GM19193 (cell line): ENCODE data around the gene CRIP3.

Source experiments
- POLR2A ChIP-seq: IDR thresholded peaks from 4 replicates; pipeline ENCODE4 v1.6.1; 2011; ENCODE audit not compliant: insufficient read depth, insufficient read length; ENCODE audit errors: extremely low read depth

Gene CRIP3

GRCh38 chr6:43261198-43261597 lies 47.4 kb downstream of the CRIP3 start:
- no peak for TF ChIP-seq POLR2A

DNA sequence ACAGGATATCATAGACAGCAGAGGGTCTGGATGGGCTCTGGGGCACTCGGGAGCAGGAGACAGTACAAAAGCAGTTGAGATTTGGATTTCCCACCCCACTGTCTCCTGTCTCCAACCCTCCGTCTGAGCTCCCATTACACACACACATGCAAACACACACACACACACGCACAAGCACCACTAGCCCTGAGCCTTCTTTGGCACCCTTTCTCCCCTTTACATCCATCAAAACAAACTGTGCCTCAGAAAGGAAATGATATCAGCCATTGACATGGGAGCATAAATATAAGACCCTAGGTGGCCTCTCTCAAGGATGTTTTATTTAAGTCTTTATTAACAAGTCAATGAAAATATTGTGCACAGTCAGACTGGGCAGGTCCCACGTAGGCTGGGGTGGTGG lies 47.8 kb downstream of the CRIP3 start:
- no peak for TF ChIP-seq POLR2A

DNA sequence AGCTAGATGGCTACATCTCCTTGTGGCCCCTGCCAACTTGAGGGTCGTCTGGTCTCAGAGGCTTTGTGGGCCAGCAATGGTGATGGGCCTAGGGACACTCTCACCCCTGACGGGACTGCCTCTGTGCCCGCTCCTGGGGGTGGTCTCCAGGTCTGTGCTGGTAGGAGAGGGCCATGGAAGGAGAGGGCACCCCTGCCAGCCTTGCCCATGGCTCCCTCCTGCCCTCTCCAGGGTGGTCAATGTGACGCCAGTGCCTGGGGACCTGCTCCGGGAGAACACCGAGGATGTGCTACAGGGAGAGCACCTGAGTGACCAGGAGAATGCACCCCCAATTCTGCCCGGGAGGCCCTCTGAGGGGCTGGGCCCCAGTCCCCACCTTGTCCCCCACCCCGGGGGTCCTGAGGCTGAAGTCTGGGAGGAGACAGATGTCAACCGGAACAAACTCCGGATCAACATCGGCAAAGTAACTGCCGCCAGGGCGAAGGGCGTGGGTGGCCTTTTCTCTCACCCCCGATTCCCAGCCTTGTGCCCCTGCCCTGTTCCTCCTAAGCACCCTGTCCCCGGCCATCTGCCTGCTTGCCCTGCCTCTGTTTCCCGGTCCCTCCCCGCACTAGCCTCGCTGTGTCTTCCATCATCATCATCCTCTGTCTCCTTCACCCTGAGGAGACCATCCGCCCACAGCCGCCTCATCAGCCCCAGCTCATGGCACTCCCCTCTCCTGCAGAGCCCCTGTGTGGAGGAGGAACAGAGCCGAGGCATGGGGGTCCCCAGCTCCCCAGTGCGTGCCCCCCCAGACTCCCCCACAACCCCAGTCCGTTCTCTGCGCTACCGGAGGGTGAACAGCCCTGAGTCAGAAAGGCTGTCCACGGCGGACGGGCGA lies 49.6 kb downstream of the CRIP3 start:
- no peak for TF ChIP-seq POLR2A

GRCh38 chr6:43258180-43258579 lies 50.4 kb downstream of the CRIP3 start:
- no peak for TF ChIP-seq POLR2A

GRCh38 chr6:43257367-43258145 lies 51.1 kb downstream of the CRIP3 start:
- TF ChIP-seq POLR2A = no peak

- TF ChIP-seq POLR2A = no peak
Observed at GRCh38 chr6:43256670-43257366, 51.8 kb downstream of the CRIP3 start.
